GM12892 (cell line): ENCODE results near the gene RBM5.

Experiments used
- DNase-seq: peaks from one replicate; pipeline ENCODE4 v3.0.0; 2011; ENCODE audit not compliant: insufficient read length
- FAIRE-seq: peaks from 2 replicates; lab custom pipeline; 2011; peaks lifted over from hg19 to GRCh38; lab: Jason Lieb, UNC
- POLR2A ChIP-seq: IDR thresholded peaks from 2 replicates; pipeline ENCODE4 v1.6.1; 2011; ENCODE audit warnings: low read depth, low read length, control low read depth
- POLR2AphosphoS5 ChIP-seq: IDR thresholded peaks from 2 replicates; pipeline ENCODE4 v1.6.1; 2011; ENCODE audit warnings: low read depth, low read length, control low read depth
- TAF1 ChIP-seq: IDR thresholded peaks from 2 replicates; pipeline ENCODE4 v1.6.1; 2011; ENCODE audit warnings: low read depth, mild to moderate bottlenecking, control low read depth, low read length, borderline replicate concordance

Gene RBM5

DNA sequence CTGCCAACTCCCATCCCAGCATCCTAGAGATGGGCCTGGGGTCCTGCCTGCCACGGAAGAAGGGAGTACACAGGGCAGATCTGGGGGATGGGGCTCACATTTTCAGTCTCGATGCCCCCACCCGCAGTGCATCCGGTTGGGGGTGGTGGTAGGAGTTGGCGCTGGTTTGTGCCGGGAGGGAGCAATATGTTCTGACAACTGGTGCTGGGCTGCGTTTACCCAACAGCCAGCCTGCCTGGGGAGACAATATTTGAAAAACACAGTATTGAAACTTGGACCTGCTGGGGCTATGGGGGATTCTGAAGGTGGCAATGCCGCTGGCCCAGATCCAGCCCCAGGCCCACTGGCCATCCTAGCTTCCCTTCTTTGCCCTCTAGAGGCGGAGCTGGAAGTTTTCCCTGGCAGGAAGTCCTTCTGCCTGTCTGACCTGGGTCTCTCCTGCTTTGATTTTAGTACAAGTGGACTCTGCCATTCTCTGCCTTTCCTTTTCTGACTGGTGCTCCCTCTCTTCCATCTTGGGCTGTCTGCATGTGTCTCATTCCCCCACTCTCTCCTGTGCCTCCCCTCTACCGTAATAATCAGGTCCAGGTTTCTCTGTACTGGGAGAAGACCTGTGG is 69.9 kb downstream of the RBM5 start:
- FAIRE-seq (no peak), DNase-seq (no peak)
- TF ChIP-seq POLR2AphosphoS5 (no peak), TAF1 (no peak), POLR2A (no peak)

DNA sequence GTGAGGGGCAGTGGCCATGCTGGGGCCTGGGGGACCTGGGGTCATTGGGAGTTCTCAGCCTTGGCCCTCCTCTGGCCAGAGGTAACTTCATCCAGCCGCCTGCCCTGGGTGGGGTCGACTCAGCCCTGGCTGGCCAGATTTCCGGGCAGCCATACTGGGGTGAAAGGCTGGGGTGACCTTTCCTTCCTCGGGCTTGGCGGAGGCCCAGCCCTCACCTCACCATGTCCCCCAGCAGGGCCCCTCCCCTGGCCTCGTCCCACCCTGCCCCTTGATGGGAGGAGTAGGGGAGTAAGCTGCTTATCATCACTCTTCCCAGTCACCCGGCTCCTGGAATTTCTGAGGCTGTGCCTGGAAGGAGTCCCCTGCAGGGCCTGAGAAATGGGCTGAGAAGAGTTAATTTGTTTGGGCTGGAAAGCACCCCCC is 71.9 kb downstream of the RBM5 start:
- no peak for TF ChIP-seq POLR2A
- no peak for TF ChIP-seq TAF1
- no peak for TF ChIP-seq POLR2AphosphoS5
- FAIRE-seq: no peak
- DNase-seq: no peak

DNA sequence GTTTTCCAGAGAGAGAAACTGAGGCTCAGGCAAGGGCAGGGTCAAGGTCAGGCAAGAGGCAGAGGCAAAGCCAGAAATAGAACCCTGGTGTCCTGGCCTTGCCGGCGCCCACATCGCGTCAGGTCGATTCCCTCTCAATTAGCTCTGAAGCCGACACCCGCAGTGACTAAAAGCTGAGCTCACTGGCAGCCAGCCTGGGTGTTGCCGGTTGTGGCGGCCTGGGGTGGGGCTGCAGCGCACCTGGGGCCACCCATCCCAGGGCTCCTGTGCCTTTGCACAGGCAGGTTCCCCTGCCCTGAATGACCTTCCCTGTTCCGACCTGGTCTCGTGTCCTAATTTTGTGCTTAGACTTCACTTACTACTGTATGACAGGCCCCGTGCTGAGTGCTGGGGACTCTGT is 72.6 kb downstream of the RBM5 start:
- TF ChIP-seq POLR2A: no peak
- TF ChIP-seq TAF1: no peak
- TF ChIP-seq POLR2AphosphoS5: no peak
- FAIRE-seq: no peak
- no peak for DNase-seq

DNA sequence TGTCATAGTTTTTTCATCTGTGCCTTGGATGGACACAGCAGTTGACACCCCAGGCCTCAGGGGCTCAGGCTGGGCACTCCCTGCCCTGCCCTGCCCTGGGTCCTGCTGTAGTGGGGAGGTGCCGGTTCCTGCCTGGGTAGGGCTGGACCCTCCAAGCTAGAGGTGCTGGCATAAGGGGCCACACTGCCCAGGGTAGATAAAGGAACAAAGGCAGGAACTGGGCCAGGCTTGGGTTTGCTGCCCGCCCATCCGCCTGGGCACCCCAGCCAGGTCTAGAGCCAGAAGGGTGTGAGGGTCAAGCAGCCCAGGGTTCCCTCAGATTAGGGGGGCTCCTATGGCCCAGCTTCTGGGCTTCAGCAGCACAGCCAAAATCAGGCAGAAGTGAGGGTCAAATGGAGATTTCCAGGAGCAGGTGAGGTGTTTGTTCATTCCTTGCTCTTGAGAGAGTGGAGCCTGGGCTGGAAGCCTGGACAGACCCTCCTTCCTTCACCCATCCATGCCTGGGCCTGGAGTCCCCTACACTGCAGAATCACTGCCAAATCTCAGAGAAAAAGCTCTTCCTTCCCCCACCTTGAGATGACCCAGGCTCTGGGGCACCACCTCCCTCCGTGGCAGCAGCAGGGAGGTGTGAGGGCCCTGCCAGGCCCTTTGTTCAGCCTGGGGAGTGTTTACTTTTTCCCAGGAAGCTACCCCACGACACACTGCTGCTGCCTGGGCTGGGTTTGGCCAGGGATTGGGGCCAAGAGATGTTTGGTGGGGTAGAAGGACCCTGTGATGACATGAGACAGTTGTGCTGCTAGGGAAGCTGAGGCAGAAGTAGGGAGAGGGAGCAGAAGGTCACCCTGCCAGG is 73.5 kb downstream of the RBM5 start:
- no peak for TF ChIP-seq POLR2A
- no peak for TF ChIP-seq TAF1
- TF ChIP-seq POLR2AphosphoS5: no peak
- no peak for DNase-seq
- FAIRE-seq: no peak

DNA sequence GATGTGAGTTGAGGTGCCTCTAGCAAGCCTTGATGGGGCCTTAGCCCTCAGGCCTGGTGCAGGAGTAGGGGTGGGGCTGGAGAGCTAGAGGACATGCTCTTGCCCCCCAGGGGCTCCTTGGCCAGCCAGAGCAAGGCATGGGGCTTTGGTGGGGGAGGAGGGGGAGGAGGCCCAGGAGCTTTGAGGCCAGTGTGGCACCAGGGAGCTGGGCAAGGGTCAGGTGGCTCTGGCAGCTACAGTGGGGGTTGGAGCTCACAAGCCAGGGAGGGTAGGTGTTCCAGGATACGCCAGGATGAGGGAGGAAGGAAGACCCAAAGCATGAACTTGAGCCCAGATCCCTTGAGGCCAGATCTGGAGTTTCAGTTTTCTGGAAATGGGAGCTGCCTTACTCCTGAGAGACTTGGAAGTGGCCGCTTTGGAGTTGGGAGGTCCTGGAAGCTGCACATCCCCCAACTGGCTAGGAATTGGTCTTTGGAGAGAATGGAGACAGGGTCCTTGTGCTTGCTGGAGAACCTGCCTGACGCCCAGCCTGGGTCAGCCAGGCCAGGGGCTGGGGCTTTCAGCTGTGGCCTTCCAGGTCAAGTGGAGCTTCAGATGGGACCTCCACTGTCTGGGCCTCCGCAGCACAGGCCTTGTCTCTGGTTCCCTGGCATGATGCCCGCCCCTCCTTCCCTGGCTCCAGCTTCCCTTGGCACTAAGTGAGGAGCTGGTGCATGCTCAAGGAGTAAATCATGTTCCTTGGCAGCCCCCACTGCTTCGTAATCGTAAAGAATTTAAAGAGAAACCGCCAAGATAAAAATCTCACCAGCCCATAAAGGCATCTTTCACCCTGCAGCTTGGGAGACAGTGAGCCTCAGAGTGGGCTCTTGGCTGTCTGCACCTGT is 75.1 kb downstream of the RBM5 start:
- DNase-seq (no peak), FAIRE-seq (no peak)
- TF ChIP-seq POLR2AphosphoS5 (no peak), POLR2A (no peak), TAF1 (no peak)

DNA sequence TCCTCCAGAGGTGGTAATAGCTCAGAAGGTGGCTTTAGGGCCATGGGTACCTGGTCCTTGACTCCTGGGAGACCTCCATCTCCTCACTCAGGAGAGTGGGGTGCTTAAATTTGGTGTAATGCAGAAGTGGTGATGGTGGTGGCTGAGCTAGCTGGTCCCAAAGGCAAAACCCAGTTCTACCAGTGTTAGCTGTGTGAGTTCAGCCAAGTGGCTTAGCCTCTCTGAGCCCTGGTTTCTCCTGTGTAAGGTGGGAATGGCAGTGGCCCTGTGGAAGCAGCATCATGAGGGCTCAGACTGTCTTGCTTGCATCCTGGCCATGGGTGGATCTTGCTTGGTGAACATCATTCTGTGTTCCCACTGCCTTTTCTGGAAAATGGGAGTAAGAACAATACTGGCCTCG is 75.8 kb downstream of the RBM5 start:
- no peak for TF ChIP-seq TAF1
- TF ChIP-seq POLR2AphosphoS5: no peak
- no peak for TF ChIP-seq POLR2A
- no peak for FAIRE-seq
- DNase-seq: no peak

DNA sequence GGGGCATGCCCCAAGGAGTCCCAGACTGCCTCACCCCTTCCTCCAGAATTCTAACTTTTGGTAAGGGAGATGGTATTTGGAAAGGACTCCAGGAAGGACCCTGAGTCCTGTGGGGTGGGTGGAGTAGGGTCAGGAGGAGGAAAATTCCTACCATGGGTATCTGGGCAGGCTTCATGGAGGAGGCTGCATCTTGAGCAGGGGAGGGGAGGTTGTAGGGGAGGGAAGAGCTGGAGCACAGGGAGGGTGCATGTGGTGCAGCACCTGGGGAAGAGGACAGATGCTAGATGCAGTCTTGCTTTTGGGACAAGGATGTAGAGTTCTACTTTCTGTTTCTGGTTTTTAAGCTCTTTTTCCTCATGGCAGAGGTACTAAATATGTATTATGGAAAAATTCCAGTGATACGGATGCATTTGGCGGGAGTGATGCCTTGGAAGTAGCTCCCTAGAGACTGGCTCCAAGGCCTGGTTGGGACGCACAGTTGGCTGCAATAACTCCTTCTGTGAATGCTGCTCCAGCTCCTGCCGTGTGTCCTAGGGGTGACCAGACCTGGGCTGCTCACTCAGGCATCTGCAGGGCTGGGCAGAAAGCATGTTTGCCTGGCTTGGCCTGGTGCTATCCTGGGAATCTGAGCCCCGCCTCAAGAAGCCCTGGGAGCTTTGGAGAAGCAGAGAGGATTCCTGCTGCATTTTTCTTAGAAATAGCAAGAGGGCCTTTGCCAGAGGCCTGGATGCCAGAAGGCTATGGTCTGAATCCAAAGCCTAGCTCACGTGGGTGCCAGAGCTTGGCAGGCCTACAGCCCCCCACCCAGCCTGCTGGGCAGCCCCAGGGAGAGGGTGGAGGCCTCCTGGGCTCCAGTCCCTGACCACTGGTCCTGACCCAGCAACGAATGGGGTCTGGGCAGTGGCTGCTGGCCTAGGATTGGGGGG is 76.5 kb downstream of the RBM5 start:
- TF ChIP-seq POLR2A: no peak
- TF ChIP-seq POLR2AphosphoS5: no peak
- TF ChIP-seq TAF1: no peak
- DNase-seq (no peak), FAIRE-seq (no peak)

DNA sequence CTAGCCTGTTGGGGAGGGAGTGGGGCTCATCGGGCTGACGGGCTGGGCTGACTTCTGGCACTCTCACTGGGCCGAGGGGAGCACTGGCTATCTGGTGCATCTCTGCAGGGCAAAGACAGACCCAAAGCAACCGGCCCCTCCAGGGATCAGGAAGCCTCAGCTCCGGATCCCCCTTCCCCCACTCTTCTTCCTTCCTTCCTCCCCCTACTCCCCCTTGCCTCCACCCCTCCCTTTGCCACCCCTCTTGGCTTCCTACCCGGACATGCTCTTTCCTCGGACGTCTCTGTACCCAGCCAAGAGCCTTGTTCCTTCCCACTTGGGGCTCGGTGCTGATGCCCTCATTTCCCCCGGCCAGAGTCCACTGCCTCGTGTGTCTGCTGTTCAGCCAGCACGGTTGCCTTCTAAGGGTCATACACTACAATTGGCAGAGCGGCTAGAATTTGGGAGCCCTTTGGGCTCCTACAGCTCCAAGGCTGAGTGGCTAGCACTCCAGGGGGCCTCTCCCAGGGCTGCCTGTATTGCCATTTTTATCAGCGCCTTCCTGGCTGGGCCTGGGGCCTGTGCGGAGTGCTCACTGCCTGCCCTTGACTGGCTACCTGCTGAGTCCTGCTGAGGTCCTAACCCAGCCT is 77.3 kb downstream of the RBM5 start:
- no peak for DNase-seq
- TF ChIP-seq POLR2A: no peak
- no peak for TF ChIP-seq POLR2AphosphoS5
- TF ChIP-seq TAF1: no peak
- FAIRE-seq: no peak

DNA sequence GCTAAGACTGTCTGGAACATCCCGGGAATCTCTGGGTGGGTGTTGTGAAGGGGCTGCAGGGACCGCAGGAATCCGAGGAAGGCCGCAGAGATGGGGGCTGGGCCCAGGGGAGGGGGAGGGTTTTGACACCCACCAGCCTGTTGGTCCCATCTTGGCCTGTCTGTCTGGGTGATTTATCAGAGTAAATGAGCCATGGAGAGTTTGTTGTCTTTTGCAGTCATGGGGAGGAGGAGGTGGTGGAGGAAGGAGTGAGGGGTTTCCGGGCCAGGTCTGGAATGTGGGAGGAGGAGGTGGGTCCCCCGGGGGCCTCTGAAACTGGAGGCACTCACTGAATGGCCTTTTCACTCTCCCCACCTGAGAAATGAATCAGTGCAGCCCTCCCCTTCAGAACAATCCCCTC is 77.9 kb downstream of the RBM5 start:
- TF ChIP-seq POLR2A (no peak), TAF1 (no peak), POLR2AphosphoS5 (no peak)
- DNase-seq (no peak), FAIRE-seq (no peak)

DNA sequence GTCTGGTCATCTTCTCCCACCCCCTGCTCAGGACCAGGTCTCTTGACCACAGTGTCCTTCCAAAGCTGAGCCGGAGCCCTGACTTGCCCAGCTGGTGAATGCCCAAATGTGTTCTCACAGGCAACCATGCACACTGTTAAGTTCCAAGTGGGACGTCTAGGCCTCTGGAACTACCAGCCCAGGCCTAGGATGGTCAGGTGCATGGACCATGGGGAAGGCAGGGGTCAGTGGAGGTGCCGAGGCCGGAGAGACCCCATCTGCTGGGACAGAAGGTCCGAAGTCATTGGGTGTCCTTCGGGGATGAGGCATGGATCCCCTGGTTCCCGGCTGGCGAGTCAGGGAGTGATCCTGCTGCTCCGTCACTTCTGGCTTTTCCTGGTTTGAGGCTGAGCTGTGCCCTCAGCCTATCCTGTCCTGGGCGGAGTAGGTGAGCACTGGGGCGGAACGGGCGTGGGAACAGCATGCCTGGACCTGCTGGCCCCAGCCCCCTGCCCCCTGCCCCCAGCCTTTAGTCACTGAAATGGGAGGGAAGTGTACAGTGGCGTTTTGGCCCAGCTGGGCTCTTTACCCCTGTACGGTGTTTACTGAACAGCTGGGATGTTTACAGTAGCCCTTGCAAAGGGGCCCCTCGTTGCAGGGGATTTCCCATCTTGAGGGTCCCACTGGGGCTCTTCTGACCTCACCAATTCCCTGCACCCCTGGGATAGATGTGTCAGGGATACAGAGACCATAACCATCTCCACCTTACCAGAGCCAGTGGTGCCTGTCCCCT is 78.5 kb downstream of the RBM5 start:
- no peak for FAIRE-seq
- DNase-seq: no peak
- TF ChIP-seq TAF1 (no peak), POLR2AphosphoS5 (no peak), POLR2A (no peak)
